ENCODE results near the gene PFN4. TPM values are rescaled to one million over a fixed set of nuclear protein-coding genes. Genes with fewer than 3 reads are reported as not detected.
"Not testable (repeated sequence)": the region's sequence is repeated elsewhere in the genome, so short reads cannot be mapped to it uniquely, and the experiment has no call there.

Gene PFN4
- total RNA-seq, 4 donors from 2014 or later = not detected

DNA sequence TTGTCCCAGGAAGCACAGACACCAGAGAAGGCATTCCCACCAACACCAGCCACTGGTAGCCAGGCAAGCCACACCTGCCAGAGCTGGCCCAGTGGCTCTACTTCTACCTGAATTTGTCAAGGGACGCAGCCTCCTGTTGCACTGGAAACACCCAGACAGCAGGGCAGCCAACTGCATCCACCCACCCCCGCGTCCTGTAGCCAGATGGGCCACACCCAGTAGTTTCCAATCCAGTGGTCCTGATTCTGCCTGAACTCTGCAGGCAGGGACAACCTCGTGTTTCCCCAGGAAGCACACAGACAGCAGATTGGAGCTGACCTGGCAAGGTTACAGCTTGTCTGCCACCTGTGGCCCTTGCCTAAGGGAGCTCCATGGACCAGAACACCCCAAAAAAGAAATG is 18.2 kb downstream of the PFN4 start:
- no peaks in the 10 kb centered on the region for H3K9me3 ChIP-seq
- H3K27ac ChIP-seq = no peak overlapping the region
- in situ Hi-C loops (cut with MboI; ENCODE audit: low sequenced_read_pairs in 4 of 4) (no loop called here), intact Hi-C loops (cut with DNase I; ENCODE audit: low total_unique reads) (no loop called here)
- DNase-seq (no peak), ATAC-seq (no peak)
- TF ChIP-seq POLR2A (IDR thresholded peaks at IDR 0.05) = no peak
- TF ChIP-seq, protein P1, sequence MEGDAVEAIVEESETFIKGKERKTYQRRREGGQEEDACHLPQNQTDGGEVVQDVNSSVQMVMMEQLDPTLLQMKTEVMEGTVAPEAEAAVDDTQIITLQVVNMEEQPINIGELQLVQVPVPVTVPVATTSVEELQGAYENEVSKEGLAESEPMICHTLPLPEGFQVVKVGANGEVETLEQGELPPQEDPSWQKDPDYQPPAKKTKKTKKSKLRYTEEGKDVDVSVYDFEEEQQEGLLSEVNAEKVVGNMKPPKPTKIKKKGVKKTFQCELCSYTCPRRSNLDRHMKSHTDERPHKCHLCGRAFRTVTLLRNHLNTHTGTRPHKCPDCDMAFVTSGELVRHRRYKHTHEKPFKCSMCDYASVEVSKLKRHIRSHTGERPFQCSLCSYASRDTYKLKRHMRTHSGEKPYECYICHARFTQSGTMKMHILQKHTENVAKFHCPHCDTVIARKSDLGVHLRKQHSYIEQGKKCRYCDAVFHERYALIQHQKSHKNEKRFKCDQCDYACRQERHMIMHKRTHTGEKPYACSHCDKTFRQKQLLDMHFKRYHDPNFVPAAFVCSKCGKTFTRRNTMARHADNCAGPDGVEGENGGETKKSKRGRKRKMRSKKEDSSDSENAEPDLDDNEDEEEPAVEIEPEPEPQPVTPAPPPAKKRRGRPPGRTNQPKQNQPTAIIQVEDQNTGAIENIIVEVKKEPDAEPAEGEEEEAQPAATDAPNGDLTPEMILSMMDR (IDR thresholded peaks at IDR 0.05 in 4 of 5, conservative IDR thresholded peaks at IDR 0.05 in 1 of 5) = no peak
- no peaks in the 10 kb centered on the region for H3K4me1 ChIP-seq
- no peak overlapping the region for H3K4me3 ChIP-seq
- H3K36me3 ChIP-seq = no peaks in the 10 kb centered on the region
- H3K27me3 ChIP-seq = no peaks in the 10 kb centered on the region

DNA sequence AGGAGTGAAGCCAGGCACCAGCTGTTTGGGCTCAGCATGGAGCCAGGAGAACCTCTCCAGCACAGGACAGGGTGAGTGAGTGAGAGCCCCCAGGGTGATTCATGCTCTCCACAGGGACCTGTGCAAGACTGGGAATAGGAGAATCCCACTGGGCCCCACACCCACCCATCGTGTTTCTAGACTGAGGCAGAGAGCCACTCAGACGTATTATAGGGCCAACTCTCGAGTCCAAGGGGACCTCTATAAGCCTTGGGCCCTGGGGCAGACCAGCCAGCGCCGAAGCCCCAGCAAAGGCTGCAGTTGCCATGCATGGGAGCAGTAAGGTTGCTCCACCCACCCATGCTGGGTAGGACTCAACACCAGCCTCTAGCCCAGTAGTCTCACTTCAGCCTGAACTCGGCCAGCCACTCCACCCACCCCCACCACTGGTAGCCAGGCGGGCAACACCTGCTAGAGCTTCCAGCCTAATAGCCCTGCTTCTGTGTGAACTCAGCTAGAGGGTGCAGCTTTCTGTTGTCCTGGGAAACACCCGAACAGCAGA is 19.0 kb downstream of the PFN4 start:
- in situ Hi-C loops (cut with MboI; ENCODE audit: low sequenced_read_pairs in 4 of 4) = no loop called here
- intact Hi-C loops (cut with DNase I; ENCODE audit: low total_unique reads) = no loop called here
- no peak for ATAC-seq
- no peak for DNase-seq
- Histone ChIP-seq H3K27me3 (no peaks in the 10 kb centered on the region), H3K27ac (no peak overlapping the region), H3K4me1 (no peaks in the 10 kb centered on the region), H3K36me3 (no peaks in the 10 kb centered on the region), H3K4me3 (no peak overlapping the region), H3K9me3 (no peaks in the 10 kb centered on the region)
- no peak for TF ChIP-seq POLR2A (IDR thresholded peaks at IDR 0.05)
- TF ChIP-seq, protein P1 (IDR thresholded peaks at IDR 0.05 in 4 of 5, conservative IDR thresholded peaks at IDR 0.05 in 1 of 5) = no peak

DNA sequence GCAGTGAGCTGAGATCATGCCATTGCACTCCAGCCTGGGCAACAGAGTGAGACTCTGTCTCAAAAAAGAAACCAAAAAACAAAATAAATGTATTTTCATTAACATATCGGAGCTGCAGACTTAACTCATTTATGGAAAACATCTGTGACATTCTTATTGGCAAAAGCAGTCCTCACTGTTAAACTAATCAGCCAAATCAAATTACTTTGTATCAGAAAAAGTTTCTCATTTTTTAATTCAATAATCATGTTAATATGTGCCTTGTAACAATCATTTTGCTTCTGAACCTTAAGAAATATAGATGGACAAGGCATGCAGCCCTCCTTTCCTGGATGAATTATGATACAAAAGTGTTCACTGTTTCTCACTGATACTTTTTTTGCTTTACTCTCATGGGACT is 20.5 kb downstream of the PFN4 start:
- Histone ChIP-seq H3K4me1 (no peaks in the 10 kb centered on the region), H3K27ac (no peak overlapping the region), H3K4me3 (no peak overlapping the region), H3K36me3 (no peaks in the 10 kb centered on the region), H3K9me3 (no peaks in the 10 kb centered on the region), H3K27me3 (no peaks in the 10 kb centered on the region)
- ATAC-seq (no peak), DNase-seq (no peak)
- TF ChIP-seq, protein P1 (IDR thresholded peaks at IDR 0.05 in 4 of 5, conservative IDR thresholded peaks at IDR 0.05 in 1 of 5) = no peak
- no peak for TF ChIP-seq POLR2A (IDR thresholded peaks at IDR 0.05)
- in situ Hi-C loops (cut with MboI; ENCODE audit: low sequenced_read_pairs in 4 of 4) = no loop called here
- intact Hi-C loops (cut with DNase I; ENCODE audit: low total_unique reads) = no loop called here

DNA sequence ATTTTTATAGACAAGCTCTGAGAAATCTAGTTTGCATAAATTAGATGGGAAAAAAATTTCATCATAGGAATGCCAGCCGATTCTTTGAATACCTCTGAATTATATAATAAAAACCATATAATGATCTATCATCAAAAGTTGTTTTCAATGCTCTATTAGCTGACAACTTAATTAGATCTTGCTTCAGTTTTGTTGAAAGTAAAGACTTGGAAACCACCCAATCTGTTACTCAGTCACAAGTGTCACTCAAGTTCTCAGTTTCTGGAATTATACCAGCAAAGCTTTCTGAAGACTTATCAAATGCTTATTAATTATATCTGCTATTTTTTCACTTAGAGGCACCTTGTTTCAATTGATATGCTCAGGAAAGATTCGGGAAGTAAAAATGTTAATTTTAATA is 21.1 kb downstream of the PFN4 start:
- ATAC-seq = no peak
- TF ChIP-seq POLR2A (IDR thresholded peaks at IDR 0.05) = no peak
- TF ChIP-seq, protein P1 (IDR thresholded peaks at IDR 0.05 in 4 of 5, conservative IDR thresholded peaks at IDR 0.05 in 1 of 5) = no peak
- no peaks in the 10 kb centered on the region for H3K4me1 ChIP-seq
- in situ Hi-C loops (cut with MboI; ENCODE audit: low sequenced_read_pairs in 4 of 4) = no loop called here
- no peak overlapping the region for H3K27ac ChIP-seq
- H3K36me3 ChIP-seq = no peaks in the 10 kb centered on the region
- H3K4me3 ChIP-seq = no peak overlapping the region
- no peaks in the 10 kb centered on the region for H3K9me3 ChIP-seq
- intact Hi-C loops (cut with DNase I; ENCODE audit: low total_unique reads) = no loop called here
- no peaks in the 10 kb centered on the region for H3K27me3 ChIP-seq
- DNase-seq = no peak

DNA sequence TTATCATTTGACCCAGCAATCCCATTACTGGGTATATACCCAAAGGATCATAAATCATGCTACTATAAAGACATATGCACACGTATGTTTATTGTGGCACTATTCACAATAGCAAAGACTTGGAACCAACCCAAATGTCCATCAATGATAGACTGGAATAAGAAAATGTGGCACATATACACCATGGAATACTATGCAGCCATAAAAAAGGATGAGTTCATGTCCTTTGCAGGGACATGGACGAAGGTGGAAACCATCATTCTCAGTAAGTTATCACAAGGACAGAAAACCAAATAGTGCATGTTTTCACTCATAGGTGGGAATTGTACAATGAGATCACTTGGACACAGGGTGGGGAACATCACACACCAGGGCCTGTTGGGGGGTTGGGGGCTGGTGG is 22.4 kb downstream of the PFN4 start:
- in situ Hi-C loops (cut with MboI; ENCODE audit: low sequenced_read_pairs in 4 of 4) = not testable (repeated sequence)

DNA sequence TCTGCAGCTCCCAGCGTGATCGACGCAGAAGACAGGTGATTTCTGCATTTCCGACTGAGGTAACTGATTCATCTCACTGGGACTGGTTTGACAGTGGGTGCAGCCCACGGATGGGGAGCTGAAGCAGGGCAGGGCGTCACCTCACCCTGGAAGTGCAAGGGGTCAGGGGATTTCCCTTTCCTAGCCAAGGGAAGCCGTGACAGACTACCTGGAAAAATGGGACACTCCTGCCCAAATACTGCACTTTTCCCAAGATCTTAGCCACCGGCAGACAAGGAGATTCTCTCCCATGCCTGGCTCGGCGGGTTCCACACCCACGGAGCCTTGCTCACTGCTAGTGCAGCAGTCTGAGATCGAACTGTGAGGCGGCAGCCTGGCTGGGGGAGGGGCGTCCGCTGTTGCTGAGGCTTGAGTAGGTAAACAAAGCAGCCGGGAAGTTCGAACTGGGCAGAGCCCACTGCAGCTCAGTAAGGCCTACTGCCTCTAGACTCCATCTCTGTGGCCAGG is 27.9 kb downstream of the PFN4 start:
- in situ Hi-C loops (cut with MboI; ENCODE audit: low sequenced_read_pairs in 4 of 4) = loop anchor here in 1 of 4 donors (25.0 kb wide), 1 partner anchor 258 kb away; no protein-coding TSS in a partner anchor

More for the DNA sequence above, 22.4 kb downstream of the PFN4 start:
- H3K36me3 ChIP-seq; H3K4me1 ChIP-seq; H3K27ac ChIP-seq; H3K9me3 ChIP-seq; DNase-seq; H3K27me3 ChIP-seq; intact Hi-C loops (cut with DNase I; ENCODE audit: low total_unique reads); H3K4me3 ChIP-seq; ATAC-seq: not testable (repeated sequence)

DNA sequence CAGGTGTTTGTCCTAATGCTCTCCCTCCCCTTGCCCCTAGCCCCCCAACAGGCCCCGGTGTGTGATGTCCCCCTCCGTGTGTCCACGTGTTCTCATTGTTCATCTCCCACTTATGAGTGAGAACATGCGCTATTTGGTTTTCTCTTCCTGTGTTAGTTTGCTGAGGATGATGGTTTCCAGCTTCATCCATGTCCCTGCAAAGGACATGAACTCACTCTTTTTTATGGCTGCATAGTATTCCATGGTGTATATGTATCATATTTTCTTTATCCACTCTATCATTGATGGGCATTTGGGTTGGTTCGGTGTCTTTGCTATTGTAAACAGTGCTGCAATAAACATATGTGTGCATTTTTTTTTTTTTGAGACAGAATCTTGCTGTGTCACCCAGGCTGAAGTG is 29.9 kb downstream of the PFN4 start:
- in situ Hi-C loops (cut with MboI; ENCODE audit: low sequenced_read_pairs in 4 of 4) = loop anchor here in 1 of 4 donors (25.0 kb wide), 1 partner anchor 256 kb away; no protein-coding TSS in a partner anchor
- H3K36me3 ChIP-seq; H3K4me3 ChIP-seq; H3K27ac ChIP-seq; H3K27me3 ChIP-seq; H3K9me3 ChIP-seq; intact Hi-C loops (cut with DNase I; ENCODE audit: low total_unique reads); ATAC-seq; DNase-seq; H3K4me1 ChIP-seq: not testable (repeated sequence)

More for the DNA sequence above, 27.9 kb downstream of the PFN4 start:
- H3K4me1 ChIP-seq; DNase-seq; H3K27ac ChIP-seq; H3K36me3 ChIP-seq; H3K4me3 ChIP-seq; H3K27me3 ChIP-seq; ATAC-seq; intact Hi-C loops (cut with DNase I; ENCODE audit: low total_unique reads); H3K9me3 ChIP-seq: not testable (repeated sequence)
